ACC112 (cell line): ENCODE data around the gene LRTM2.

Experiments used
- H2AFZ ChIP-seq: fragments of 200-600 bp; sonication (generic); one replicate; pipeline ENCODE4 v1.6.0; 2017; ENCODE audit warnings: antibody characterized with exemption, low read length; ENCODE audit not compliant: unreplicated experiment
- H3K27ac ChIP-seq: fragments of 200-600 bp; sonication (generic); 2 replicates; pipeline ENCODE4 v1.5.1; 2014; ENCODE audit warnings: low read depth, mild to moderate bottlenecking, antibody characterized with exemption, low read length, moderate library complexity
- H3K27me3 ChIP-seq: fragments of 200-600 bp; sonication (generic); 2 replicates; pipeline ENCODE4 v1.6.1; 2014; ENCODE audit warnings: mild to moderate bottlenecking, antibody characterized with exemption, low read length, moderate library complexity, mixed read lengths; ENCODE audit not compliant: insufficient read depth
- H3K36me3 ChIP-seq: fragments of 200-600 bp; sonication (generic); 2 replicates; pipeline ENCODE4 v1.6.1; 2016; ENCODE audit warnings: mild to moderate bottlenecking, antibody characterized with exemption, low read length, moderate library complexity, mixed read lengths; ENCODE audit not compliant: insufficient read depth
- H3K4me1 ChIP-seq: fragments of 200-600 bp; sonication (generic); one replicate; pipeline ENCODE4 v1.6.1; 2016; ENCODE audit warnings: low read length, mixed read lengths; ENCODE audit not compliant: insufficient read depth, unreplicated experiment, control insufficient read depth
- H3K4me3 ChIP-seq: fragments of 200-600 bp; sonication (generic); 2 replicates; pipeline ENCODE4 v1.5.1; 2014; ENCODE audit warnings: mild to moderate bottlenecking, low read depth, low read length
- H3K79me2 ChIP-seq: fragments of 200-600 bp; sonication (generic); one replicate; pipeline ENCODE4 v1.6.0; 2016; ENCODE audit warnings: low read length; ENCODE audit not compliant: control insufficient read depth, unreplicated experiment, insufficient read depth

LRTM2 gene

DNA sequence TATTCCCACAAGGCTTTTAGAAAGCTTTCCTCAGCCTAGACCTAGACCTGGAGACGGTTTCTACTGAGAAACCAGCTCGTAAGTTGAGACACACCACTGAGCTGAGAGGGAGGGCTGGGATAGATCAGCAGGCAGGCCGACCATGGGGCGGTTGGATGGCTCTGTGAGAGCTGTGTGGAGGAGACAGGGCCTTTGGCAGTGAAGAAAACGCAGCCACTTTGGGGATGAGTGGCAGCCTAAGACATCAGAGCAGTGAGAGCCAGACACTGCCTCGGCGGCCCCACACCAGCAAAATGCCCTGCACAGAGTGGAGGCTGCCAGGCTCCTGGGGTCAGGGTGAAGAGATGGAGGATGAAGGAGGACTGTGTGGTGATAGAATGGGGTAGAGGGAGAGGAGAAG lies 52.1 kb downstream of the LRTM2 start:
- Histone ChIP-seq H3K36me3 (no peaks in the 10 kb centered on the region), H3K4me1 (no peaks in the 10 kb centered on the region), H2AFZ (no peak overlapping the region), H3K27me3 (peaks cover 81% of the 10 kb centered on the region), H3K79me2 (no peaks in the 10 kb centered on the region), H3K4me3 (no peak overlapping the region), H3K27ac (no peak overlapping the region)

DNA sequence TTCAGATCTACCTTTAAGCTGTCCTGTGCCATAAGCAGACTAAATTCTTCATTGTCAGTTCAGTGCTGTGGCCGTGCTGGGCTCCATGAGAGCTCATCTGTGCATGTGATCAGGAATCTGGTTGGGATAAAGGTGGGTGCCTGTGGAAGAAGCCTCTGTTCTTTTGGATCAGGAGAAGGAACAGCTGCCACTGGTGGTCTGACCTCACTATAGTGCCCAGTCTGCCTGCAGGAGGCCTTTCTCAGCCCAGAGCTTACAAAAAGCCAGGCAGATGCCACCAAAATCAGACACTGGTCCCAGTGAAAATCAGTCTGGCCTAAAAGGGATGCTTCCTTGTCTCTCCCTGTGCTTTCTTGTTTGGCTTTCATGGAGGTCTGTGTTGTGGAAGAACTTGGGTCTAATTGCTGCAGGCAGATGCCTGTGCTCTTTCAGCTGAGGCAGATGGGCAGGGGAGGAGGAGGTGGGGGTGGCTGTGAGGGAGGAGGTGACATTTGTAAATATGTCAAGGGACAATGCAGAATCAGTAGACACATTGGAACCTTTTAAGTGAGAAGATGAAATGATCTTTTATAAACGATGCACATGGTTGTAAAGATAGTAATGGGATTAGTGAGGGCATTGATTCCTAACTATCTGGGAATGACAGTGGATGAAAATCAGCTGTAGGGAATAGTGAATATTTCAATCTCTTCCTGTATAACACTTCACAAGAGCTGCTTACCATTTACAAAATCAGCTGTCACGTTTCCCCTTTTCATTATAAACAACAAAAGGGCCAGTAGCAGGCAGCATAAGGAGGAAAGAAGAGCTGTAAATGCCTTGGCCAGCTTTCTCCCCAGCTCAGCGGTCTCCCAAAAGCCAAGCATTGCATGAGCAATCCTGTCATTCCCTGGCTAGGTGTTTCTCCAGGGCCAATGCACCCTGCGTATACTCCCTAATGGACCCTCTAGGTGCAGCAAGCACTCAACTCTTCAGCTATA lies 53.5 kb downstream of the LRTM2 start:
- Histone ChIP-seq H3K27ac (no peak overlapping the region), H3K36me3 (no peaks in the 10 kb centered on the region), H3K27me3 (peaks cover 78% of the 10 kb centered on the region), H2AFZ (no peak overlapping the region), H3K79me2 (no peaks in the 10 kb centered on the region), H3K4me3 (no peak overlapping the region), H3K4me1 (no peaks in the 10 kb centered on the region)

DNA sequence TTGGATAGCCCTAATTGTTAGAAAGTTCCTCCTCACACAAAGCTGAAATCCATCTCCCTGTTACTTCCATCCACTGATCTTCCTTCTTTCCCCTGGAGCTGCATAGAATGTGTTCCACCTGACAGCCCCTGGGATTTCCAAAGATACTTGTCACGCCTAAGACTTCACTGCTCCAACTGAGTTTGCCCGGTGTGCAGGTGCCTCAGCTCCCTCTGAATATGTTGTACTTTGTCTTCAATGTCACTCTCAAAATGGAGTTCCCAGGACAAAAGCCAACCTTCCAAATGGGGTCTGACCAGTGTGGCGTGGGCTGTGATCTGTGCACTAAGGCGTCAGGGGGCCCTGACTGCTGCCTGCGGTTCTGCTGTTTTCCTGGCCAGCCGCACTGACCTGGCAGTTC lies 55.2 kb downstream of the LRTM2 start:
- H3K36me3 ChIP-seq, result no peaks in the 10 kb centered on the region
- no peak overlapping the region for H3K27ac ChIP-seq
- no peaks in the 10 kb centered on the region for H3K4me1 ChIP-seq
- H3K27me3 ChIP-seq, result peaks cover 71% of the 10 kb centered on the region
- H3K79me2 ChIP-seq, result no peaks in the 10 kb centered on the region
- H3K4me3 ChIP-seq, result no peak overlapping the region
- H2AFZ ChIP-seq, result no peak overlapping the region

DNA sequence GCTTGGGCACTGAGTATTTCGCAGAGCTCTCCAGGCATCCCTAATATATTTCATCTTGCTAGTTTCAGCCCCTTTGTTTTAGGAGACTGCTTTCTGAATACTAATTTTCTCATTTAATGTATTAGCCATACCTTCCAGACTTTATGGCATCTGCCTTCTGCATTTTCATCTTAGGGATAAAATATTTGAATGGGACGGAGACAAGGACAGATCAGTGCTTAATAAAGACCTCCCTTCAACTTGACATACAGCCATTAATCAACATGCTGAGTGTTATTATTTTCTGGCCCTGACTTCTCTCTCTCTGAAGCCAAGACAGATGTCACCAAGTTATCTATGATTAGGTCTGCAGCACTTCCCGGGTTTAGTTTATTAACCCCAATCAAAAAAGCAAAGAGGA lies 55.7 kb downstream of the LRTM2 start:
- H3K4me3 ChIP-seq, result no peak overlapping the region
- no peaks in the 10 kb centered on the region for H3K4me1 ChIP-seq
- H3K36me3 ChIP-seq, result no peaks in the 10 kb centered on the region
- no peak overlapping the region for H2AFZ ChIP-seq
- H3K79me2 ChIP-seq, result no peaks in the 10 kb centered on the region
- H3K27ac ChIP-seq, result no peak overlapping the region
- peaks cover 75% of the 10 kb centered on the region for H3K27me3 ChIP-seq

DNA sequence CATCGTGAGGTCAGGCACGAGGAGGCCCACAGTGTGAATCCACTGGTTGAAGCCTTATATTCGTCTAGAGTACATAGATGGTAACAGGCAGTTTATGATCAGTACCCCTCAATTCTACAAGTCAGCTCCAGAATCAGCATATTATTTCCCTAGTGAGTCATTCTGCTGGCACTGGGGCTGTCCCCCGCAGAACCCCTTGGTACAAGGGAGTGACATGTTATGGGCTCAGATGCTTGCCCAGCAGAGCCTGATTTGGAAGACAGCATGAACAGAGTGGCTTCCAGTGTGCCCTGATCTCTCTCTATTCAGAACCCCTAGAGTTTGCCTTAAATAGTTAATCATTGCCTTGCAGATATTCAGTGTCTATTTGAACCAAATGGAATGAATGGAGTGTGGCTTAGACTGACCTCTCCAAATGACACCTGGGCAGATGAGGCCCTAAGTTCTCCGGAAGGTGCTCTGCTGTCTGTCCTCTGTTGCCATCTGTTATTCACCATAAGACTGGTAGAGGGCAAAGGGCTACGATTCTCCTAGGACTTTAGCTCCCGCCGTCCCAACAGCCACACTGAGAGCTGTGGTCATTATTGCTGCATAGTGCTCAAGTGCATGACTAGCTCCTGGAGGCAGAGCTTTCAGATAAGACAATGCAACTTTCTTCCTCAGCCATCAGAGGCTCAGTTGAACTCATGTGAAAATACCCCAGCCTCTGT lies 57.0 kb downstream of the LRTM2 start:
- H3K27me3 ChIP-seq, result peaks cover 84% of the 10 kb centered on the region
- H3K4me1 ChIP-seq, result no peaks in the 10 kb centered on the region
- H2AFZ ChIP-seq, result no peak overlapping the region
- no peaks in the 10 kb centered on the region for H3K79me2 ChIP-seq
- no peaks in the 10 kb centered on the region for H3K36me3 ChIP-seq
- H3K27ac ChIP-seq, result no peak overlapping the region
- H3K4me3 ChIP-seq, result no peak overlapping the region

DNA sequence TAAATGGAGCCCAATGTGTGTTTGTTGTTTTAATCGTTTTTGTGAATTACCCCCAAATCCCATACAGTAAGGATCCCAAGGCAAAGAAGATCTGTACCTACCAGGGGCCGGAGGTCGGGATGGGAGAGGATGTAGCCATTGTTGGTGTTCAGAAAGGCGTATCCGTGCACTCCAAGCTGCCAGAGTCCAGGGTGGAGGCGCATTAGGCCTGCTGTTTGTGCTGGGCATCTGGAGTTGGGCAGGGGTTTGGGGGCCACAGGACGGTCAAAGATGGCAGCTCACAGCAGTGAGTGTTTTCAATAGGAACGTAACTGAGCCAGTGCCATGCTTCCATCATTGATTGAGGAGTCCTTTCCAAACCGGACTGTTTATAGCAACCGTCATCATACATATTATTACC lies 57.8 kb downstream of the LRTM2 start:
- Histone ChIP-seq H3K36me3 (no peaks in the 10 kb centered on the region), H3K27me3 (peaks cover 82% of the 10 kb centered on the region), H3K4me3 (no peak overlapping the region), H3K4me1 (no peaks in the 10 kb centered on the region), H3K27ac (no peak overlapping the region), H2AFZ (no peak overlapping the region), H3K79me2 (no peaks in the 10 kb centered on the region)

DNA sequence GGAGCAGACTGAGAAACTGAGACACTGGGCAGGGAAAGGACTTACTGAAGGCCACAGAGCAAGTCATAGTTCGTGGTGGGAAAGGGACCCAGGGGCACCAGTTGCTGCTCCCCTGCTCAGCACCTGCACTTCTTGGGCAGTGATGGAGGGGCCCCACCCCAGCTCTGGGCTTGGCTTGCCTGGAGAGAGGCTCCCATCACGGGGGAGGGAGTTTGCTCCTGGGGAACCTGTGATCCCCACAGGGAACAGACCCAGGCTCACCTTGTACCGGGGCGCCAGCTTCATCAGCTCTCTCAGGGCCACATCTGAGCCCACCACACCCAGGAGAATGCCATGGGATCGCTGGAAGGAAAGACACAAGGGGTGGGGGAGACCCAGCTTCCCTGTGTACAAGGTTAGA lies 58.3 kb downstream of the LRTM2 start:
- Histone ChIP-seq H3K27ac (no peak overlapping the region), H3K36me3 (no peaks in the 10 kb centered on the region), H3K4me1 (no peaks in the 10 kb centered on the region), H3K4me3 (no peak overlapping the region), H3K79me2 (no peaks in the 10 kb centered on the region), H2AFZ (no peak overlapping the region), H3K27me3 (peaks cover 82% of the 10 kb centered on the region)

DNA sequence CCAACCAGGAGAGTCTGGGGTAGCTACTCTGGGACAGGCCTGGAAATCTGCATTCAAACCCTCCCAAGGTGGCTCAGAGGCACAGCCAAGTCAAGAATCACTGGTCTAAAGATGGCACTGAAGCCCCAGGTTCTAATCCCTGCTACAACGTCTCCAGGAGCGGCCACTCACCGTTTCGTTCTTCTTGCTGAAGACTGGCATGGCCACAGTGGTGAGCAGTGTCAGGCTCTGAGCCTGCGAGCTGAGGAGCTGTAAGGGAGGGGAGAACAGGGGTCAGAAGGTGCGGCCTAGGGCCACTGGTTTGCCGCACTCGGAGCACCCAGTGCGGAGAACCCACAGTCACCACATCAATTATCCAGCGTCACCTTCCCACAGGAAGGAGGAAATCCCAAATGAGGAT lies 59.3 kb downstream of the LRTM2 start:
- Histone ChIP-seq H3K79me2 (no peaks in the 10 kb centered on the region), H3K4me1 (no peaks in the 10 kb centered on the region), H3K27me3 (peaks cover 82% of the 10 kb centered on the region), H2AFZ (no peak overlapping the region), H3K4me3 (no peak overlapping the region), H3K36me3 (no peaks in the 10 kb centered on the region), H3K27ac (no peak overlapping the region)

DNA sequence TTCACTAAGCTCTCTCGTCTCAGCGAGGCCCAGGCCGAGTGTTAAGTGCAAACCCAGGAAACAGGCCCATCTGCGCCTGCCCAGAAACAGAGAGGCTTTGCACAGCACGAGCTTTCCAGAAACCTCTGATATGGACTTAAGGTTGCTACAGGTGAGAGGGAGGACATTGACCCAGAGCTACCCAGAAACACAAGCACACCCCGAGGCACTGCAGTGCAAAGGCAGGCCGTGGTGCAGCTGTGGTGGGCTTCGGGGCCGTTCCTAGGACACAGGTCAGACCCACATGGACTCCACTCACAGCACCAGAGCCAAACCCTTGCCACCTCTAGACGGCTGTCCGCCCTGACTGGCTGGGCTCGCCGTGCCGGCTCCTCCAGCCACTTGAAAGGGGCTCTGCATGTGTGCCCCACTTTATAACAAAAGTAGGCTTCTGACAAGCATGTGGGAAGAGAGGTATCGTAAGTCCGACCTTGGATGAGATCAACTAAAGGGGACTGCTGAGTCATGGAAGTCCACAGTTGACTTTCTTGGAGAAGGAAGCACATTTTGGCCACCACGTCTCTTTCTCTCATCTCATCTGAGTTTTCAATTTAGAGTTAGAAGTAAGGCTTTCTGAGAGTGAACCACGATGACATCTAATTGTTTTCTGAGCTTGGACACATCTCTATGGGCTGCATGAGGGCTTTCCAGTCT lies 59.9 kb downstream of the LRTM2 start:
- Histone ChIP-seq H3K4me1 (no peaks in the 10 kb centered on the region), H2AFZ (no peak overlapping the region), H3K36me3 (no peaks in the 10 kb centered on the region), H3K27me3 (peaks cover 82% of the 10 kb centered on the region), H3K4me3 (no peak overlapping the region), H3K27ac (no peak overlapping the region), H3K79me2 (no peaks in the 10 kb centered on the region)

DNA sequence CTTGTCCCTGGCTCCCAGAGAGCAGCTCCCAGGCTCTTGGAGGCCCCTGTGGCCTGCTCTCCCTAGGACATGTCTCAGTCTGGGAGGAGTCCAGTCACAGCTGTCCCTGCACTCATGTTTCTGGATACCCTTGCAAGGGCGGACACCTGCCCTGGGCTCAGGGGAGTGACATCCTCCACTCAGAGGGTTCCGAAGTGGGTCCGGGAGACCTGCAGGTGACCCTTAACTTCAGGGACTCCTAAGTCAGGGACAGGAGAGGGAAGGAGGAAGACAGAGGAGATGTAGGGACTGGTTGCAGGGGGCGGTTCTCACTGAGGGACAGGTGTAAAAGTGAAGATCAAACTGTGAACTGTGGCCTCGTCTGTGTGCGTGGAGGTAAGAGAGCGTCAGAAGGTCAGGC lies 60.5 kb downstream of the LRTM2 start:
- Histone ChIP-seq H3K4me1 (no peaks in the 10 kb centered on the region), H3K27me3 (peaks cover 82% of the 10 kb centered on the region), H3K27ac (no peak overlapping the region), H3K36me3 (no peaks in the 10 kb centered on the region), H3K4me3 (no peak overlapping the region), H2AFZ (no peak overlapping the region), H3K79me2 (no peaks in the 10 kb centered on the region)
